NCI-H1092 treated with DMSO at 0.1 percent for 48 hours (cell line): Measurements from ENCODE around the gene ACTMAP.
"Not testable (repeated sequence)": the region's sequence is repeated elsewhere in the genome, so short reads cannot be mapped to it uniquely, and the experiment has no call there.

Experiments
- DNase-seq: peaks from one replicate; lab custom pipeline; 2025; lab: John Stamatoyannopoulos, UW

Gene ACTMAP

DNA sequence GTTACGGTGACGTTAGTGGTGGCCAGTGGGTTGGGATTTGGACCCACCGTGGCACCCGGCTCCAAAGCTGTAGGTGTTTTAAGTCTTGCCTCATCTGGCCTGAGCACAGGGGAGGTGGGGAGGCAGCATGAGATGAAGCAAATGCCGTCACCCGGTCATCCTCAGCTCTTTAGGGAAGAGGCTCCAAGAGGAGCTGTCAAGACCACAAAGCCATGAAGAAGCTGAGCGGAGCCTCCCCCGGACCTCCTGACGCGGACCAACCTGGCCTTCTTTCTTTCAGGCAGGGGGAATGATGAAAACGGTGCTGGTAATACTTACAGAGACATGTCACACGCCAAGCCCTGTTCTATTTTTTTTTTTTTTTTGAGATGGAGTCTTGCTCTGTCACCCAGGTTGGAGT, 7.4 kb downstream of the ACTMAP start:
- no peak for DNase-seq

DNA sequence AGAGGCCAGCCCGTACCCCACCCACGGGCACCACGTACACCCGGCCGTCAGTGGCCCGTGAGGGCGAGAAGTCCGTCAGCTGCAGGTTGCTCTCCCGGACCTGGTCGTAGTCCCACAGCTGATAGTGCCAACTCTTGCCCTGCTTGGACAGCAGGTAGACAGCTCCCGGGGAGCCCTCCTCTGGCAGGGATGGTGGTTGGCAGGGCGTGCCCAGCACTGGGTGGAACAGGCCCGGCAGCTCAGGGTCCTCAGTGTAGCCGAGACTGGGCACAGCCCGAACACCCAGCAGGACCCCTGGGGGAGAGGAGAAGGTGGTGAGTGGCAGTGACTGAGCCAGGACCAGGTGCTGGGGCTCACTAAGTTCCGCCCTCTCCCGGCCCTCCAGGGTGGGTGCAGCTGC, 7.8 kb downstream of the ACTMAP start:
- no peak for DNase-seq

DNA sequence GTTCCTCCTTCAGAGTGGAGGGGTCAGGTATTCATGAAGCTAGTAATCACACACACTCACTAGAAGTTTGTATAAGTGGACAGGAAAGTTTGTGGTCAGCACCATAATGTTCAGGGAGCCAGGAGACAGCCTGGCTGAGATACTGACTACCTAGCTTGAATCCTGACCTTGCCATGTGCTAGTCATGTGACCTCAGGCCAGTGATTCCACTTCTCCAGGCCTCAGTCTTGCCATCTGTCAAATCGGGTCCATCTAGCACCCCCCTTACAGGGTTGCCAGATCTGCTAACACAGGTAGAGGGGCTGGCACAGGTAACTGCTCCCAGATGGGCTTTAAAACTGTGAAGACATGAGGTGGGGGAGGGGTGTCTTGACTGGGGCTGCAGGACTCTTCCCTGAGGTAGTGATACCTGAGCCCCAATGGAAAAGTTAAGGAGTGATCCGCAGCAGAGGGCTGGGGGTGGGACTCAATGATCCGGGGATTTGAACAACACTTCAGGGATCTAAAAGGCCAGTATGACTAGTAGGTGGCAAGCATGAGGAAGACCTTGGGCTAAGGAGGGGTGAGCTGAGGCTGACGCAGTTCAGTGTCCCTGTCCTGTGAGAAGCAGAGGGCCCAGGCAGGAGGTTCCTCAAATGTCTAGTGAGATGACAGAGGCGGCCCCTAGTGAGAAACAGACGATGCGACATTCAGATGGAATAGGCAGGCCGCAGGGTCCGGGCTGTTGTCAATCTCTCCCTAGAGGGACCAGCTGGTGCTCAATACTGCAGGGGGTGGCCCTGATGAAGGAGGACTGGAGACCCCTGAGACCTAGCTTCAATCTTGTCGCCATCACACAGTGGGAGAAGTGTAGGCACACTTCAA, 8.5 kb downstream of the ACTMAP start:
- DNase-seq = no peak

DNA sequence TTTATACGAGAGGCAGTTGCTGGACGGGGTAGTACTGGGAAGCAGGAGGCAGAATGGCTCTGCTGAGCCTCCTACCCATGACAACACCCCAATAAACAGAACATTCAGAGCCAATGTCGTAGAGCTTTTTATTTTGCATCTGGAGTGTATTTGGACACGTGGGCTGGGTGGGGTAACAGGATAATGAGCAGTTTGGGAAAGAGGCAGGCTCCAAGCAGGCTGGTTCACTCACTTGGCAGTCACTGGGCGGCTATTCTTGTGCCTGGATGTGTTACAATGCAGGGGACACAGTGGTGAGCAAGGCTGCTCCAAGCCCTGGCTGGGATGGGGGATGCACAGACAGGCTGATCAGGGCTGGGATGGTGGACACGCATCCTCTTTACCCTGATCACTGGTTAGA, 9.5 kb downstream of the ACTMAP start:
- DNase-seq = no peak

DNA sequence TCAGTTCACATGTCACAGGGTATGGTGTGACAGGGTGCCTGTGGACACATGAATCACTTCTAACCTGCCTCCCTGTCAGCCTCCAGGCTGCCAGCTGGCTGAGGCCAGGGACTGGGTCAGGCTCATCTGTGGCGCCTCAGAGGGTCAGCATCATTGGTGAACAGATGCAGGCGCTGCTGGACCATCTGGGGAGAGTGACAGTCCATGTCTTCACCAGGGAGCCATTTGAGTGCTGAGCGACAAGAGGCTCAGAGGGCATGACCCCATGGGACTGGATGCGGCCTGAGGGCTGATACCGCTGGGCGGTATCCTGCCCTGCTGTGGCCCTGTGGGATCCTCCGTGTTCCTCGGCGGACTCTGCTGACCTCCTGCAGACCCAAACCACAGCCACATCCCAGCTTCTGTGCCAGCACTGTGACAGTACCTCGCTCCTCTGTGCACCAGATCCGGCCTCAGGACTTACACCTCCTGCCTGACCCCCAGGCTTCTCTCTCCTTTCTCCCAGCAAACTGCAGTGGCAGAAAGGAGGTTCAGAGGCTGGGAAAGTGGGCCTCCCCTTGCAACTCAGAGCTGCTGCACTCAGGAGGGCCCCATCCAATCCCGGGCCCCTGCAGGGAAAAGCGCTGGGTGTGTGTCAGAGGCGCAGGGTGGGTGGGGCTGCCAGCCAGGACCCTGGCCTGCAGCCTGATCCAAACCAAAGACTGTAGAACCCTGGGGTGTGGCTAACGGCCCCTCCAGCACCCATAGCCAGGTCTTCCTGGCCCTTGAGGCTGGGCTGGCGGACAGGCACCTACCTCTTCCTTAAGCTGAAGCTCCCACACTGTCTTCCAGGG, 10.2 kb downstream of the ACTMAP start:
- DNase-seq = no peak

DNA sequence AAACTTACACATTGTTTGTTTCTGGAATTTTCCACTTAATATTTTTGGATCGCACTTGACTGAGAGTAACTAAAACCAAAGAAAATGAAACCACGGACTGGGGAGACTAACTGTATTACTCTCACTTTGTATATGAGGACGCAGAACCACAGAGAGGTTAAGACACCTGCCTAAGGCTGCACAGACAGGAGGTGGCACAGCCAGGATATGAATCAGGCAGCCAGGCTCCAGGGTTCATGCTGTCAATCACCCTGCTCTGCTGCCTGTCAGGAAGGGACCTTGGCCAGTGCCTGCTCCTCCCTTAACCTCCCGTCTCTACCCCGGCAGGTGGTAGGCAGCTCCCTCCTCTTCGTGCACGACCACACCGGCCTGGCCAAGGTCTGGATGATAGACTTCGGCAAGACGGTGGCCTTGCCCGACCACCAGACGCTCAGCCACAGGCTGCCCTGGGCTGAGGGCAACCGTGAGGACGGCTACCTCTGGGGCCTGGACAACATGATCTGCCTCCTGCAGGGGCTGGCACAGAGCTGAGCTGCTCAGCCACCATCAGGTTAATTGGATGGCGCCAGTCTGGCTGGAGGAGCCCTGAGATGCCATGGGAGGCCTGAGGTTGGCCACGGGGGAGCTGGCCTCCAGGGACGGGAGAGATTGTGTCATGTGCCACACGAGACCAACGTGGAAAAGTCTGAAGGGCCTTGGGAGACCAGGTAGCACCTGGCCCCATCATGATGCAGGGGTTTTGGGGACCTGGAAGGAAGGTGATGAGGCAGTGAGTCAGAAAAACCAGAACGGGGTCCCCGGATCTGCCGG, 11.0 kb downstream of the ACTMAP start:
- no peak for DNase-seq

DNA sequence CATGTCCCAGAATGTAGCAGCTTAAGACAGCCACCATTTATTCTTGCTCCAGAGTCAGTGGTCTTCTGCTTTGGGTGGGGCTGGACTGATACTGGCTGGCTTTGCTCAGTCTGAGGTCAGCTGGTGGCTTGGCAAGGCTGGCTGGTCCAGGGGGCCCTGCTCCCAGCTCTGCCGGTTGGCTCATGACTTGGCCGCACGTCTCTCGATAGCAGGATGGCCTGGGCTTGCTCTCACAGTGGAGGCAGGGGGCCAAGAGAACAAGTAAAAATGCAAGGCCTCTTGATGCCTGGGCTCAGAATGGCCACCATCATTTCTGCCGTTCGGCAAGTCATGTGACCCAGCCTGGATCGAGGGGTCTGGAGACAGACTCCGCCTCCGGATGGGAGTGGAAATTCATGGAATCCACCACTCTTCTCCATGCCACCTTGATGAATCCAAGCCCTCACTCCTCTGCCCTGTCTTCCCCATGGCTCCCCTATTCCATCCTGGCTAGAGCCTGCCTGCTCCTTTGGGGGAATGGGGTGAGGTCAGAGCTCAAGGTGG, 13.1 kb downstream of the ACTMAP start:
- no peak for DNase-seq

DNA sequence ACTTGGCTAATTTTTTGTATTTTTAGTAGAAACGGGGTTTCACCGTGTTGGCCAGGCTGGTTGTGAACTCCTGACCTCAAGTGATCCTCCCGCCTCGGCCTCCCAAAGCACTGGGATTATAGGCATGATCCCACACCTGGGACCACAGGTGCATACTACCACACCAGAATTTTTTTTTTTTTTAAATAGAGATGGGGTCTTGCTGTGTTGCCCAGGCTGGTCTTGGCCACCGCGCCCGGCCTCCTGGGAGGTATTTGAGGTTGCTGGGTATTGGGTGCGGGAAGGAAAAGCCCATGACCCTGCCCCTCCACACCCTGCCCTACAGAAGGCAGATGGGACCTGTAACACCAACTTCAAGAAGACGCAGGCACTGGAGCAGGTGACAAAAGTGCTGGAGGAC, 13.6 kb downstream of the ACTMAP start:
- no peak for DNase-seq

DNA sequence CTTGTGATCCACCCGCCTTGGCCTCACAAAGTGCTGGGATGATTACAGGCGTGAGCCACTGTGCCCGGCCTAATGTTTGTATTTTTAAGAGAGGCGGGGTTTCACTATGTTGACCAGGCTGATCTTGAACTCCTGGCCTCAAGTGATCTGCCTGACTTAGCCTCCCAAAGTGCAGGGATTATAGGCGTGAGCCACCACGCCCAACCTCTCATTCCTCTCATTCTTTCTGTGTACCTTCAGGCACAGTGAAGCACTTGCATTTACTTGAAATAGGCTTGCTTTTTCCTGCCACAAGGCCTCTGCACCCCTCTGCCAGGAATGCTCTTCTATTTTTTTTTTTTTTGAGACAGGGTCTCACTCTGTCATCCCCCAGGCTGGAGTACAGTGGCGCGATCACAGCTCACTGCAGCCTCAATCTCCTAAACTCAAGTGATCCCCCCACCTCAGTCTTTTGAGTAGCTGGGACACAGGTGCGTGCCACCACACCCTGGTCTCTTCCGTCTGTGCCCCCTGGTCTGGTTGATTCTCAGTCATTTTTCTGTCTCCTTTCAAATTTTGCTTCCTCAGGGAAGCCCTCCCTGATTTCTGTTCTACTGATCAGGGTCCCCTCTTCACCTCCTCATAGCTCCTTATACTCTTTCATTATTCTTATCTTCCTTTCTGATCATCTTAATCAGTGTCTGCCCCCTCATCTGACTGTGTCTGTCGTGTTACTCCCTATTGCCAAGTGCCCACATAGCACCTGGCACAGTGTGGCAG, 15.1 kb downstream of the ACTMAP start:
- DNase-seq = no peak

DNA sequence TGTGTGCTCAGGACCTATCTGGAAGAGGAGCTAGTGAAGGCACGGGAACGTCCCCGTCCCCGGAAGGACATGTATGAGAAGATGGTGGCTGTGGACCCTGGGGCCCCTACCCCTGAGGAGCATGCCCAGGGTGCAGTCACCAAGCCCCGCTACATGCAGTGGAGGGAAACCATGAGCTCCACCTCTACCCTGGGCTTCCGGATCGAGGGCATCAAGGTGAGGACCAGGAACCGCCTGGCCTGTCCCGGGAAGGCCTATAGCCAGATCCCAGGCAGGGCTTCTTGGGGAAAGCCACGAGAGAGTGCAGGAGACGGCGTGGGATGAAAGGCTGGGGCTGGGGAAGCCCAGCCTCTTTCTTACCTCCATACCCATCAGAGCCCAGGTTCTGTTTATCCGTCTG, 17.1 kb downstream of the ACTMAP start:
- DNase-seq = no peak

DNA sequence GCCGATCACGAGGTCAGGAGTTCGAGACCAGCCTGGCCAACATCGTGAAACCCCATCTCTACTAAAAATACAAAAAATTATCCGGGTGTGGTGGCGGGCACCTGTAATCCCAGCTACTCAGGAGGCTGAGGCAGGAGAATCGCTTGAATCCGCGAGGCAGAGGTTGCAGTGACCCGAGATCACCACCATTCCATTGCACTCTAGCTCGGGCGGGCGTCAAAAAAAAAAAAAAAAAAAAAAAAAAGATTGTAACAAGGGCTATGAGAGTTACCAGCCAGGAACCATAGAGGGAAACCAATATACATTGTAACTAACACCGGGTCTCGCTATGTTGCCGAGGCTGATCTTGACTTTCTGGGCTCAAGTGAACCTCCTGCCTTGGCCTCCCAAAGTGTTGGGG, 18.0 kb downstream of the ACTMAP start:
- not testable (repeated sequence) for DNase-seq

DNA sequence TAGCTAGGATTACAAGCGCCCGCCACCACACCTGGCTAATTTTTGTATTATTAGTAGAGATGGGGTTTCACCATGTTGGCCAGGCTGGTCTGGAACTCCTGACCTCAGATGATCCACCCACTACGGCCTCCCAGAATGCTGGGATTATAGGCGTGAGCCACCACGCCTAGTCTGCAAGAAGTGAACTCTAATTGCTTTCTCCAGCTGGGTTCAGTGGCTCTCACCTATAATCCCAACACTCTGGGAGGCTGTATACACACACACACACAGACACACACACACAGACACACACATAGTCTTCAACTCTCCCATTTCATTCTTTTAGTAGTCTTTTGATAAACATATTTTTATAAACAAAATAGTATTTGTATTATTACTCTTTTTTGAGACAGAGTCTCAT, 20.2 kb downstream of the ACTMAP start:
- DNase-seq = not testable (repeated sequence)

DNA sequence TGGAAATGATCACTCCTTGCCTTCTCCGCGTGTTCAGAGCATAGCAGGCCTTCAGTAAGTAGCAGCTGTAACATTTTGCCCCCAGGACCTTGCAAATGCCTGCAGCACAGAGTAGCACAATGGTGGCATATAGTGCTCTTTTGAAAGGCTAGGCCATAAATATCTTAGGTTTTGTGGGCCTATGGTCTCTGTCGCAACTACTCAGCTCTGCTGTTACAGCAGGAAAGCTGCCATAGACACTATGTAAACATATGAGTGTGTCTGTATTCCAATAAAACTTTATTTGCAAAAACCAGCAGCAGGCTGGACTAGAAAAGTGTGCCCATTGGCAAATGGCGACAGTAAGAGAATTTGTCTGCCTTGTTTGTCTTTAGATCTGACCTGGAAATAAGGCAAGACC, 24.0 kb downstream of the ACTMAP start:
- DNase-seq = no peak

DNA sequence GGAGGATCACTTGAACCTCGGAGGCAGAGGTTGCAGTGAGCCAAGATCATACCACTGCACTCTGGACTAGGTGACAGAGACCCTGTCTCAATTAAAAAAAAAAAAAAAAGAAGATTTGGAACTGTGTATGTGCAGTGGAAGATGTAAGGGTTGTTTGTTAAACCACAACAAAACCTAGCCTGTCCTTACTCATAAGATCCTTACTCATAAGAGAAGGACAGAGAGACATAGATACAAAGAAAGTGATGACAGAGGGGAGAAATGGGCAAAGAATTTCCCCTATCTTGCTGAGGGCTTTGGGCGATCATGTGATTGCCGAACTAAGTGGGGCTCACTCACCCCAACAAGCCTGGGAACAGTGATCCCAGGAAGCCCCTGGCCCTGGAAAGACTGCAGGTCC, 25.4 kb downstream of the ACTMAP start:
- DNase-seq = no peak

DNA sequence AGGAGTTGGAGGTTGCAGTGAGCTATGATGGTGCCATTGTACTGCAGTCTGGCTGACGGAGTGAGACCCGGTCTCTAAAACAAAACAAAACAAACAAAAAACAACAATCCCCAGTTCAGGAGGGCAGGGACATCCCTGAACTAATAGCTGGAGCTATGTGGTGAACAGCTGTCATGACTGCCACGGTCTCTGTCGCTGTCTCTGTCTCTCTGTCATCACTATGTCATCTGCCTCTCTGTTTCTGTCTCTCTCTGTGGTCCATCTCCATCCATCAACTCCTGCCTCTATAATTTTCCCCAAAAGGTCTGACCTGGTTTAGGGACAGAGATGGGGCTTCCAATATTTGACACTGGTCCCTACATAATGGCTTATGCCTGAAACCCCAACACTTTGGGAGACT, 26.0 kb downstream of the ACTMAP start:
- no peak for DNase-seq

DNA sequence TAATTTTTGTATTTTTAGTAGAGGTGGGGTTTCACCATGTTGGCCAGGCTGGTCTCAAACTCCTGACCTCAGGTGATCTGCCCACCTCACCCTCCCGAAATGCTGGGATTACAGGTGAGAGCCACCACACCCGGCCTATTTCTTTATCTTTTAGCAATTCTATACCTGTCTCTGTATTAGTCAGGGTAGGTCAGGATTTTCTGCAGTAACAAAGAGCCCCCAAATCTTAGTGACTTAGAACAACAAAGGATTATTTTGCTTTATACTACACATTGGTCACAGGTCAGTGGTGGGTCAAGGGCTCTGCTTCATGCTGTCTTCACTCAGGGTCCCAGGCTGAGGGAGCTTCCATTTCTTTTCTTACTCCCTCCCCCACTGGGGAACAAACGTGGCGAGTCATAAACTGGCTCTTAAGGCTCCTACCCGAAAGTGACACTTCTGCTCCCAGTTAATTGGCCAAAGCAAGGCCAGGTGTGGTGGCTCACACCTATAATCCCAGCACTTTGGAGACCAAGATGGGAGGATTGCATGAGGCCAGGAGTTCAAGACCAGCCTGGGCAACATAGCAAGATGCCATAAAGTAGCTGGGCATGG, 26.5 kb downstream of the ACTMAP start:
- DNase-seq = no peak

DNA sequence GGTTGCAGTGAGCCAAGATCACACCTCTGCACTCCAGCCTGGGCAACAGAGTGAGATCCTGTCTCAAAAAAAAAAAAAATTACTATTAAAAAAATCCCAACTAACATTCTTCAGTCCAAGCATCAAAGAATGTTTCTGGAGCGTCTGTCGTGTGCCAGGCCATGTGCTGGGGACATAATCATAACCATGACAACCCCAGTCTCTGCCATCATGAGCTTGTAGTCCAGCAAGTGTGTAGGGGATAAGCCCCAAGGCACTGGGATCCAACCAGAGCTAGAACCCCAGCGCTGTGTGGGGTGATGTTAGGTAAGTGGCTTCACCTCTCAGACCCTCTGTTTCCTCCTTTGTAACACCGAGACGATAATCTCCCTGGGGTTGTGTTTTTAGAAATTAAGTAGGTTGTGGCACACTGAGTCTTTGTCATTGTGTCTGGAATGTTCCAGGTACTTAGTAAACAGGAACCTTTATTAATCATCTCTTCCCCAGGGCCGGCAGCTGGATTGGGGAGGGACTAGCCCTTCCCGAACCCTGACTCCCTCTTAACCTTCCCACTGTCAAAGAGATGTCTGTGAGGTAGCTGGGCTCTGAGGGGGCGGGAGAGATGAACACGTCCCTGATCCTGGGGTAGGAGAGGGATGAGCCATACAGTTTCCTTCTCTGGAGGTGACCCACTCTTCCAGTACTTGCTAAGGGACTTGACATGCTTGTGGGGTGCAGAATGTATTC, 28.2 kb downstream of the ACTMAP start:
- no peak for DNase-seq

DNA sequence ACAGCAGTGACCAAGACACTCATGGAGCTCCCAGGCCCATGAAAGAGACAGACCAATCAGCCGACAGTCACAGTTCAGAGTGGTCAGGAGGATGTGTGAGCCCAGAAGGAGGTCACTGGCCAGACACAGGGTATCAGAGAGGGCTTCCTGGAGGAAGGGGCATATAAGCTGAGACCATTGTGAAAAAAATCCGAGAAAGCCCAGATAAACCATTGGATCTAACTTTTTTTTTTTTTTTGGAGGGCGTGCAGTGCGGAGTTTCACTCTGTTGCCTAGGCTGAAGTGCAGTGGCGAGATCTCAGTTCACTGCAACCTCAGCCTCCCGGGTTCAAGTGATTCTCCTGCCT, 29.2 kb downstream of the ACTMAP start:
- no peak for DNase-seq

DNA sequence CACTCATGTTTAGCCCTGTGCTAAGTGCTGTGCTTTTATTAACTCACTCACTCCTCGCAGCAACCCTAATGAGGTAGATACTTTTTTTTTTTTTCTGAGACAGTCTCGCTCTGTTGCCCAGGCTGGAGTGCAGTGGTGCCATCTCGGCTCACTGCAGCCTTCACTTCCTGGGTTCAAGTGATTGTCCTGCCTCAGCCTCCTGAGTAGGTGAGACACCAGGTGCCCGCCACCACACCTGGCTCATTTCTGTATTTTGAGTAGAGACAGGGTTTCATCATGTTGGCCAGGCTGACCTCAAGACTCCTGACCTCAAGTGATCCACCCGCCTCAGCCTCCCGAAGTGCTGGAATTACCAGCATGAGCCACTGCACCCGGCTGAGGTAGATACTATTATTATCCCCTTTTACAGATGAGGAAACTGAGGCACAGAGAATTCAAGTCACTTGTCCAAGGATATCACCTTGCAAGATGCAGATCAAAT, 30.8 kb downstream of the ACTMAP start:
- no peak for DNase-seq

DNA sequence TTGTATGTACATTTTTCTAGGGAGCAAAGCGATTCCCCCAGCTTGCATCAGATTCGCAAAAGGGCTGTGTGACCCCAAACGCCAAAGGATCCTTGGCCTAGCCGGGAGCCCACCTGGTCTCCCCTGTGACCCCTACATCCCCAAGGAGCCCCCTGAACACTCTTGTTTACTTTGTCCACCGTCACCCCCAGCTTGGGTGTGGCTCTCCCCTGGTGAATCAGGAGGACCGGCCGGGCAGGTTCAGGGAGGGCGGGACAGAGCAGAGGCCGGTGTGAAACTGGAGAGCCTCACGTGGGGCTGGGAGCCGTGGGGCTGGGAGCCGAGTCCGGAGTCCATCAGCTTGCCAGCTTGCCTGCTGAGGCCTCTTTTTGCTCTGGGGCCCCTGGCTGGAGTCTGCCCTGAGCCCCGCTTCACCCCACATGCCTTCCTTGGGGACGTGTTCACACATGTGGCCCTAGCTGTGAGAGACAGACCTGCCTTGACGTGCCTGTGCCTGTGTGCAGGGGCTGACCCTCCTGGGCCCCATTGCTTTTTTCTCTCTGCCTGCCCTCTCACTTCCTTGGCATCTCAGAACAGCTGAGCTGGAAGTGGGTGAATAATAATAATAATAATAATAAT, 31.4 kb downstream of the ACTMAP start:
- no peak for DNase-seq
